G401 (cell line): Measurements from ENCODE around the gene ZC3HAV1. TPM values are rescaled to one million over a fixed set of nuclear protein-coding genes. Genes with fewer than 3 reads are reported as not detected.
"Not testable (repeated sequence)": the region's sequence is repeated elsewhere in the genome, so short reads cannot be mapped to it uniquely, and the experiment has no call there.

Source experiments
- DNase-seq: peaks from one replicate; pipeline ENCODE4 v3.0.0-alpha.2; 2015; ENCODE audit warnings: low spot score
- in situ Hi-C: cut with HindIII; loops from 2 replicates; pipeline ENCODE4 v1.10.0; 2016; ENCODE audit warnings: low sequenced_read_pairs, mixed read lengths
- total RNA-seq: library from RNA; depleted of rRNA; stranded (reverse); fragments of >200 nt; shearing (Covaris generic); gene quantifications from 2 replicates; pipeline ENCODE4 v1.2.3, GENCODE V29; 2014

The ZC3HAV1 gene
- total RNA-seq, 1 experiment from 2014 or later, result 14.3 TPM

DNA sequence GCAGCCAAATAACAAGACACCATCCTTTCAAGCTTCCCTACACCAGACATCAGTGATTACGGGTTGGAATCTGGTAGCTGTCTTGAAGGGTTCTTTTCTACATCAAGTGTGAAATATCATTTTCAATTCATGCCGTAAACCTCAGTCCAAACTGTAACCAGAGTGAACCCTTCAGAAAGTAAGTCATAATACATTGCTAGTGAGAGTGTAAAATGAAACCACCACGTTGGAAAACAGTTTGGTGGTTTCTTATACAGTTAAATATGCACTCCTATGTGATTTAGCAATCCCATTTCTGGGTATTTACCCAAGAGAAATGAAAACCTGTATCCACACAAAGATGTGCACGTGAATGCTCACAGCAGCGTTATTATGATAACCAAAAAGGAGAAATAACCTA is 48.1 kb downstream of the ZC3HAV1 start:
- in situ Hi-C loops, result no loop called here

DNA sequence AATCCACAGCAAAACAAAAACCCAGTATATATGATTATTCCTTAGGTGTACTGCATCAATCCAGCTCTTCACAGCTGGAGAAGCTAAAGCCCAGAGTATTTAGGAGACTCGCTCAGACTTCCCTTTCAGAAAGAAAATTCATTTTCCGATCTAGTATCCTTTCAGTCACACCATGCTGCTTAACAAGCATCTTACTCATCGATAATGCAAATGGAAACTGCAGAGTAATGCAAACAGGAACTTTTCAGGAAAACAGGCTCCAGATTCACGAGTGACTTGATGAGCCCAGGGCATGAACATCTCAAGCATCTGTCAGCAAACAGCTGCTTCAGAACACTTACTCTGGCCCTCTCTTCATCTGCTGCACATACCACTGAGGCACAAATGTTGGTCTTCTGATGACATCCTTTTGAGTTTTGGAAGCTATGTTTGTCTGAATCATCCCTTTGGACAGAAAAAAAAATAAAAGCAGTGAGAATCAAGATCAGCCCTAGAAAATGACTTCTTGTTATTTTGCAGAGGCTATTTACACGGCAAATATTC is 48.8 kb downstream of the ZC3HAV1 start:
- DNase-seq, result no peak
- in situ Hi-C loops, result no loop called here

More for the DNA sequence above, 48.1 kb downstream of the ZC3HAV1 start:
- DNase-seq, result no peak

DNA sequence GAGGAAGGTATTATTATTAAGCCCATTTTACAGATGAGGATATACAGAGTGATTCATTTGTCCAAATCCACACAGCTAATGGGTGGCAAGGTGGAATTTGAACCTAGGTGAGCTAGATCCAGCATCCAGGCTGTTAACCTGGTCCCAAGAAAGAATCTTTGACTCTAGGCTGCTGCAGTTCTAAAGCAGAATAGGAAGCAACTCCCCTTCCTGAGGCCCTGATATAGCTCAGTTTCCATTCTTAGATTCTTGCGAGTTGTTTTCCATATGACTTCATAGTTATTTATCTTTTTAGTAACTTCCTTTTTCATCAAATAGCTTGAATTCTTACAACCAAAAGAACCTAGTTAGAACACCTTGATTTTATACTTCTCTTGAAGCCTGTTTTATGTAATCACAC is 49.6 kb downstream of the ZC3HAV1 start:
- no peak for DNase-seq
- in situ Hi-C loops, result no loop called here

DNA sequence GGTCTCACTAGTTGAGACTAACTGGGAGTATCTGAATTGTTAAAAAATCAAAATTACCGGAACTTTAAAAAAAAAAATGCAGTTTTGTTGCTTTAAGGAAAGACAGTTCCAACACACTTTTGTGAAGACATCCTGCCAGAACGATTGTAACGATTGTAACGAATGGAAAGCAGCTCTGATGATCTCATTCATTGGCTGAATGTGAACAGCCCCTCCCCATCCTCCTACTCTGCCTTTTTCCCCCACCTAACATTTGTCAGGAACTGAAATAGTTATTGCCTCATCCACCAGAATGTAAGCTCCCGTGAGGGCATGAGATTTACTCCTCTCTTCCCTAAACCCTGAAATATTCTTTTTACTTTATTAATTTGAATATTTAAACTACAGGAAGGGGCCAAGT is 50.6 kb downstream of the ZC3HAV1 start:
- DNase-seq, result no peak
- in situ Hi-C loops, result no loop called here

DNA sequence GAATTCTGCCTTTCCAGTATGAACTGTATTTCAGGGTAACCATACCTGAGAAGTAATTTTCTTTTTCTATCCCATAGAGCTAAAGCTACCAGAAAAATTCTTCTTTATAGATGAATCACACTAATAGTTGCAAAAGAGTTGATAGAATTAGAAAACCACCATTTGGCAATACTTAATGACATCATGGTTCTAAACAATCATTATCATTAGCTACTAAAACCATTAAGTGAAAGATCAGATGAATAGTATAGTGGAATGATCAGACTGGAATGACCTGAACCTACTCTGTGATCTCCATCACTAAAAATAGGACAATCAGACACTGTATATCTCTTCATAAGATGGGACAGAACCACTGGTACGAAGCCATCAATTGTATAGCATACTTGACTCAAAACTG is 53.8 kb downstream of the ZC3HAV1 start:
- DNase-seq, result no peak
- in situ Hi-C loops, result no loop called here

DNA sequence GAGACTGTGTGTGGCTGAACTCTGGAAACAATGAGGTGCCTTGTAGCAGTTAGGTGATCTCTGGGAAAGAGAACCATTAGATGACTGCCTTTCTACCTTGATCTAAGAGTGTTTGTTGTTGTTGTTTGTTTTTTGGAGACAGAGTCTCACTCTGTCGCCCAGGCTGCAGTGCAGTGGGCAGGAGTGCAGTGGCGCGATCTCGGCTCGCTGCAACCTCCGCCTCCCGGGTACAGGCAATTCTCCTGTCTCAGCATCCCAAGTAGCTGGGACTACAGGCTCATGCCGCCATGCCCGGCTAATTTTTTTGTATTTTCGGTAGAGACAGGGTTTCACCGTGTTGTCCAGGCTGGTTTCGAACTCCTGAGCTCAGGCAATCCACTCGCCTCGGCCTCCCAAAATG is 54.9 kb downstream of the ZC3HAV1 start:
- in situ Hi-C loops, DNase-seq: not testable (repeated sequence)

DNA sequence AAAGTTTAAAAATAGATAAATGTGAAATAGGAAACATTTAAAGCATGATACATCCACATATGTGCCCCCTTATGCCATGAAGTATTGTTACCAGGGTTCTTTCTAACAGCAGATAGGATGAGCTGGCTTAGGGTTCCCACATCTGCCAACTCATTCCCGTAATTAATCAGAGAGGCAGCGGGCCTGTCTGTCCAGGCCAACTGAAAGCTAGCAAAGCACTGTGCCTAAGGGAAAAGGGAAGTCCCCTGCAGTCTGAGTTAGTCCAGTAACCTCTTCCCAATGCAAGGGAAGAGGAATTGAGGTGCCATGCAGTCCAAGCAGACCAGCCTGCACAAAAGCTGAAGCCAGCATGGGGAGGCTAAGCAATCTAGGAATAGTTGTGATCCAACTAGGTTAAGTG is 55.4 kb downstream of the ZC3HAV1 start:
- in situ Hi-C loops, result no loop called here
- no peak for DNase-seq

DNA sequence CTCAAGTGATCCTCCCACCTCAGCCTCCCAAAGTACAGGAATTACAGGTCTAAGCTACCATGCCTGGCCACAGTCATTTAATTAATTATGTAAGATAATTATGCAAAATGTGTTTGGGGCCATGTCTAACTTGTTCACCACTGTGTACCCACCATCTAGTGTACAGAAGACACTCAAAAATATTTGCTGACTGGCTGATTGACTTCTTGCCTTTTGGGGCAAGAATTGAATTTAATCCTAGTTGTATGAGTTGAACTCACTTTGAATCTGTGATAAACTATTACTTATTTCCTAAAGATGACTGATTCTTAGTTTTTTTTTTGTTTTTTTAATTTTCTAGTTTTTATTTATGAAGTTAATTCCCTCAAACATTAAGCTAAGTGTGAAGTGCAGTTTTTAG is 57.9 kb downstream of the ZC3HAV1 start:
- no peak for DNase-seq
- in situ Hi-C loops, result no loop called here

DNA sequence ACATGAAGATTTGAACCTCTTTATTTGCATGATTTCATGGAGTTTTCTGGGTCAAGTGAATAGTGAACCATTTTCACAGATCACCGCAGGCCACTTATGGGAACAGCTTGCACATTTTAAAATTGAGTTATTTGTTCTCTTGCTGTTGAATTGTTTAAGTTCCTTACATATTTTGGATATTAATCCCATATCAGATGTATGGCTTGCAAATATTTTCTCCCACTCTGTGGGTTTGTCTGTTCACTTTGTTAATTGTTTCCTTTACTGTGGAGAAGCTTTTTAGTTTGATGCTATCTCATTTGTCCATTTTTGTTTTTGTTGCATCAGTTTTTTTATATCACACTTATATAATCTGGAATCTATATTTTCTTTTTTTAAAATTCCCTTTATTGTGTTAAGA is 59.6 kb downstream of the ZC3HAV1 start:
- no peak for DNase-seq
- in situ Hi-C loops, result no loop called here

DNA sequence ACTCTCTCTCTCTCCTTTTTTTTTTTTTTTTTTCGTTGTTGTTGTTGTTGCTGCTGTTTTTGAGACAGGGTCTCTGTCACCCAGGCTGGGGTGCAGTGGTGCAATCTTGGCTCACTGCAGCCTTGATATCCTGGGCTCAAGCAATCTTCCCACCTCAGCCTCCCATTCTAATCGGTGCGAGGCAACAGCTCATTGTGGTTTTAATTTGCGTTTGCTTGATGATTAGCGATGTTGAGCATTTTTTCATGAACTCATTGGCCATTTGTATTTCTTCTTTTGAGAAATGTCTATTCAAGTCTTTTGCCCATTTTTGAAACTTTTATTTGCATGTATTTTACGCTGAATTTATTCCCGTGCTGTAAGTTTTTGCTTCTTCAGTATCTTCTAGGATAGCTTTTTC is 60.4 kb downstream of the ZC3HAV1 start:
- in situ Hi-C loops, result no loop called here
- no peak for DNase-seq

DNA sequence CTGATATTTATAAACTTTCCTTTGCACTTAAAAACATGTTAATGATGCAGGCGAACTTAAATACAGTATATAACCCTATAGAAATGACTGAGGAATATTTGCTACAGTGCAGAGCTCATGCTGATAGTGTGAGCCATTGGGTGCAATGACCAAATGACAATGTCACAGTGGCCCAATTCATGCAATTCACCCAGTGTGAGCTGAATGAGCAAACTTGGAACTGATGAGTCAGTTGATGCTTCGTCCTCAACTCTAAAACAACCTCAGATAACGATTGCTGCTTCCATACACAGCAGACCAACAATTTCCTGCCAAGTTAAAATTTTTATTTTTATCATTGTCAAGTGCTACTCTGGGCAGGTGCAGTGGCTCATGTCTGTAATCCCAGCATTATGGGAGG is 61.5 kb downstream of the ZC3HAV1 start:
- DNase-seq, result no peak
- in situ Hi-C loops, result no loop called here

DNA sequence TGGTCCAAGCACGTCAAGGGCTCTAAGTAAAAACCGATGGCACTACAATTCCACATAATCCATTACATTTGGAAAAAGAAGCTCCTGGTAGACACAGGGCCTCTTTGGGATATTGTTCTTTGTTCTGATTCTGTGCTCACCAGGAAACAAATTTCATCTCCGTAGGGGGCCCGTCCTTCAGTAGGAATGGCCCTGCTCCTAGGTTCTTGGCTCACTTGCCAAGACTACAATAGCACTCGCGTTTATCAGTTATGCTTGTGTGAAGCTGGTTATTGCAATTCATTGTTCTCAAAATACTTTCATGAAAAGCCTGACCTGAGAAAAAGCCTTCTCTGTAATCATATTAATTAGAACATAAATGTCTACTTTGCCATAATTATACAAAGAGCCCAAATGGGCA is 63.4 kb downstream of the ZC3HAV1 start:
- in situ Hi-C loops, result no loop called here
- no peak for DNase-seq

DNA sequence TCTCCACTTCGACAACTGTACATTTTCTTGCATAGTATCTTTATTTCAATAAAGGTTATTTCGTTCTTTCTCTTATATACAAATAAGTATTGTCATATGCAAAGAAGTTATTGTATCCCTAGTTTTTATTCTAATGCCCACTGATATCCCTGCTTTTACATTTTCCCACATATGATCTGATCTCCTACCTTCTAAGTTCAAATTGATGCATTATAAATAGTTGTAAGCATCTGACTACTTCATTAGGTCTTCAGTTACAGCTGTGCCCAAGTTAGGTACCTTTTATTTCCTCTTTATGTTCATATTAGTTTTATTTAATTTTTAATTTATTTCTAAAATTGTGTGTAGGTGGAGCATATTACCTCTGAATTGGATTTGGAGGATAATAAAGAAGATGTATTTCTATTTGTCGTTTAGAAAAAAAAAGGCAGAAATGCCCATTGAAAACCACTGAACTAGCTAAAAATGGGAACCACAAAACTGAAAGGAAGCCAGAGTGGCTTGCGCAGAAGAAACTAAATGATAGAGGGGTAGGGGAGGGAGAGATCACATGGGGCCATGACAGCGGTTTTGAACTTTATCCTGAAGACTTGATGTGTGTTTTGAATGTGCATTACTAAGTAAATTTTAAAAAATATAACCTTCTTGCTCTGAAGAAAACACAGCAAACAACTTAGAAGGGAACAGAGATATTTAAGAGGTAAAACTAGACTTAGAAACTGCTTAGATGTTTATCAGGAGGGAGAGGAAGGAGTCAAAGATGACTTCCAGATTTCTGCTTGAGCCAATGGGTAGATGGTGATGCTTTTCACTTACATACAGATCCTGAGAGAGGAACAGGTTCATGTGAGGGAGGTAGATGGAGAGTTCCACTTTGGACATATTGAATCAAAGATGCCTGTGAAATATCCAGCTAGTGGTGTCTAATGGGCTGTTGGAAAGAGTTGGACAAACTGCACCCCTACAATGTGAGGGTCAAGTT is 64.4 kb downstream of the ZC3HAV1 start:
- no peak for DNase-seq
- in situ Hi-C loops, result no loop called here

DNA sequence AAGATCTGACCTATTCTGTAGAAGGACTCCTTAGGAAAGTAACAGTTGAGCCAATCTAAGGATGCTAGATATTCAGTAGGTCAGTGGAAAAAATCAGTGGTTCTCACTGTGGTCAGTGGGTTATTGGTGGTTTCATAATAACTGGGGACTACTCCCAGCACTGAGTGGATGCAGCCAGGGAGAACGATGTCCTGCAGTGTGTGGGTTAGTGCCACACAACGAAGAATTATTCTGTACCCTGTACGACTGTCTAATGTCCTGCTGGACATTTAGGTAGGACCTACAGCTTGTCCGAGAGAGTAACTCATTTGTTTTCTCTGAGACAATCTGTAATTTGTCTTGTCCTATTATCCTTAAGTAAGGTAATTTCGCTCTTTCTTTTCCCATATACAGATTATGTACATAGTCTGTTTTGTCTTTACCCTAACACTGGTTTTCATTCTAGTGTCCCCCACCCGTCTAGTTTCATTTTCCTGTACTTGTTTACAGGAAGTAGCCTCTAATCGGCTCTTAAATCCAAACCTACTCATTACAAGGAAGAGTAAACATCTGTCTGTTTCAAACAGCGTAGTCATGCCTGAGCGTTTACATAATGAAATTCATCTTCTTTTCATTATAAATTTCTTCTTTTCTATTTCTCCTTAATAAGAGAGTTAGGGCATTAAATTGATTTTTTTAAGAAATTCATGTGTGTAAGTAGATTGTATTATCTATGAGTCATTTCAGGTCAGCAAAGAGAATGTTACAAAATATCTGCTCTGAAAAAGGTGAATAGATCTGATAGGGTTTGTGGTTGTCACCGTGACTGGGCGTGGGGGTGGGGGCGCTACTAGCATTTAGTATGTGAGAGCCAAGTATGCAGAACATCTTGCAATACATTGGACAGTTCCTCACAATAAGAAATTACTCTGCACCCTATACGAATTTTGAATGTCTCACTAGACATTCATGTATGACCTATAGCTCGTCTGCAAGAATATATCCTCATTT is 65.4 kb downstream of the ZC3HAV1 start:
- DNase-seq, result no peak
- in situ Hi-C loops, result no loop called here

DNA sequence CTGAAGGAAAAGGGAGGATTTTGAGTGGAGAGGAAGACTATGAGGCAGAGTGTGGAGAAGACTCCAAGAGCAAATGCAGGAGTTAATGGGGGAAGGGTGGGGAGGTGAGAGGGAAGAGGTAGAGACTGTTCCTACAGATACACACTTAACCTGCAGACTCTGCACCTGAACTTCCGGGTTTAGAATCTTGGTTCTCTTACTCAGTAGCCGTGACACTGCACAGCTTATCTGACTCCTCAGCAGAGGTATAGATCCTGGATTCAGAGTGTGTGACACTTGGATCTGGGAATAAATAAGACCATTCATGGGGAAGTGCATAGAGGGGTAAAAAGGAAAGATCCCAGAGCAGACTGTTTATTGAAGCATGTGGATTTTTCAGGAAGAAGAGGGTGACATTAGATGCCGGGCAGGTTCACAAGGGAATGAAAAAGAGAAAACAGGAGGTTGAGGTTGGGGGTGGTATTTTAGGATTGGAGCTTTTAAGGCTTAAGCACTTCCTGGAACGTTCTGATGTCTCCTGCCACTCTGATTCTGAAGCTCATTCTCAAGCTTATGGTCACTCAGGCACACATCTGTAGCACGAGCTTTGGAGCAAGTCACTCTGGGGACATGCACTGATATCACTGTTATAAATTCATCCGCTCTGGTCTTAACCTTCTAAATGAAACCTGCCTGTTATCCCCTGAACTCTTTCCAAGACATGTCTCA is 68.0 kb downstream of the ZC3HAV1 start:
- in situ Hi-C loops, result no loop called here
- no peak for DNase-seq

DNA sequence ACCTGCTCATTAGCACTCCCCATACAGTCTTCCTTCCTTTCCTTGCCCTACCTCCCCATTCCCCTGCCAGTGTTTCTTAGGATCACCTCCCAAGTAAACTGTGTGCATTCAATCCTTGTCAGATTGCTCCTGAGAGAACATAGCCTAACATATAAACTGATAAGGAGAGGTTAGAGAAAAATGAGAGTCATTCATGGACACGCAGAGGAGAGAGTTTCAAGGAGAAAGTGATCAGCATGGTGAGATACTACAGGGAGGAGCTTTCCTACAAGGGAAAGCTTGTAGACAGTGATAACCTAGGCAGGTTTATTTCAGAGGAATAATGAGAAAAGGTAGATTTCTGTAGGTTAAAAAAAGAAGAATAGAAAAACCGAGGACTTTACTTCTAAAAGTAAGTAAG is 70.8 kb downstream of the ZC3HAV1 start:
- in situ Hi-C loops, result no loop called here

DNA sequence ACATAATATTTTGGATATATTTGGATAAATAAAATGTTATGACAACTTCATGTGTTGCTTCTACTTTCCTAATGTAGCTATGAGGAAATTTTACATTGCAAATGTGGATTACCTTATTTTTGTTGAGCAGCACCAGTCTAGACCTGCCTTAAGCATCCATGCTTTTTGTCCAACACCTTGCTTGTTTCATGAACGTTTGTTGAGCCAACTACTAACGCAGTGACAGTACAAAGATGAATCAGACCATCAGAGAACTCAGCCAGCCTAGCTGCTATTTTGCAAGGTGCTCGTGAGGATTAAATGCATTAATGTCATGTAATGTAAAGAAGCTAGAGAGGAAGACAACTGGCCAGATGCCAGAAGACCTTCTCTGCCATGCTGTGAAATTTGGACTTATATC is 72.6 kb downstream of the ZC3HAV1 start:
- DNase-seq, result no peak
- in situ Hi-C loops, result no loop called here

More for the DNA sequence above, 70.8 kb downstream of the ZC3HAV1 start:
- no peak for DNase-seq

DNA sequence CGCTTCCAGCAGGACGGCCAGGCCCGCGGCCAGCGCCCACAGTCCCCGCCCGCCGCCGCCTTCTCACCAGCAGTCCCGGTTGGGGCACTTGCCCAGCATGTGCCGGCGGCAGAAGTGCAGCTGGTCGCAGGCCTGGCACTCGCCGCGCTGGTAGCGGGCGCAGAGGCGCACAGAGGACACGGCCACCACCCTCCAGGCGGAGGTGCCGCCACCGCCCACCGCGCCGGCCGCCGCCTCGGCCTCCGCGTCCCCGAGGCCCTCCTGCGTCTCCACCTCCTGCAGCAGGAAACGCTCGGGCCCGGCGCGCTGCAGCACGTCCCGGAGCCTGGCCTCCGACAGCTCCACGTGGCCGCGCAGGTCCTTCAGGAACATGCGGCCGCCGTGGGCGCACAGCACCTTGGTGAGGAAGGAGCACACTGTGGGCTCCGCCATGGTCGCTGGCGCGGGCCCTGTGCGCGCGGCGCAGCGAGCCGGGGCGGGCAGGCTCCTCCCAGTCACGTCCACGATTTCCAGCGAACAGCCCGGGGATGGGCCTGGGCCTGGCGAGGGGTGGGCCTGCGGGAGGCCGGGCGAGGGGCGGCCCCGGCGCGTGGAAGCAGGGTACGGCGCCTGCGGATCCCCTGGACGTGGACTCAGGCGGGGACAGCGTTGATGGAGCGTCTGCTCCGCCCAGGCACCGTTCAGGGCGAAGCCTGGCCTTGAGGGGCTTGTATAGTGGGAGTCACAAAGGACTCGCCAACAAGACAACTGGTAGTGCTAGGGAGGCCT is 73.8 kb downstream of the ZC3HAV1 start, which contains the start of gene ZC3HAV1L:
Gene ZC3HAV1L, minus strand, starts transcription at position 457 of the 768 bp plus-strand sequence. Its CDS starts 25 bp downstream, at position 432.
- in situ Hi-C loops, result no loop called here
- DNase-seq, result no peak
